BLaER1 treated with 17β-estradiol and CSF1 and Interleukin-3, amounts not matched to agents 10 nM and 100 nM (cell line): ENCODE results near the gene GLP2R.

Experiments used
- H3K27ac ChIP-seq, 11 experiments: shearing (Covaris generic); formaldehyde crosslinking; 2 replicates each; pipeline ENCODE4 v1.8.1; 2022
- H3K27me3 ChIP-seq, 11 experiments: shearing (Covaris generic); formaldehyde crosslinking; 2 replicates each; pipeline ENCODE4 v1.8.1; 2022
- H3K36me3 ChIP-seq, 11 experiments: shearing (Covaris generic); formaldehyde crosslinking; 2 replicates each; pipeline ENCODE4 v1.8.1; 2022
- H3K4me1 ChIP-seq, 10 experiments: shearing (Covaris generic); formaldehyde crosslinking; 2 replicates each; pipeline ENCODE4 v1.8.1; 2022
- H3K4me2 ChIP-seq, 11 experiments: shearing (Covaris generic); formaldehyde crosslinking; 2 replicates each; pipeline ENCODE4 v1.8.1; 2022
- H3K4me3 ChIP-seq, 10 experiments: shearing (Covaris generic); formaldehyde crosslinking; 2 replicates each; pipeline ENCODE4 v1.8.1; 2022
- H3K9ac ChIP-seq, 11 experiments: shearing (Covaris generic); formaldehyde crosslinking; 2 replicates each; pipeline ENCODE4 v1.8.1; 2022
- H3K9me3 ChIP-seq, 11 experiments: shearing (Covaris generic); formaldehyde crosslinking; replicated peaks in 1 of 11; 2 replicates each; pipeline ENCODE4 v1.8.1; 2022
- H4K20me1 ChIP-seq, 11 experiments: shearing (Covaris generic); formaldehyde crosslinking; 2 replicates each; pipeline ENCODE4 v1.8.1; 2022
- Cebpa-rat ChIP-seq, 11 experiments: shearing (Covaris generic); IDR thresholded peaks; 2 replicates each; pipeline ENCODE4 v1.8.1; 2022

Gene GLP2R

GRCh38 chr17:9810100-9810949, 15.4 kb upstream of the GLP2R start:
- no peak overlapping the region for H3K27ac ChIP-seq
- no peak overlapping the region for H3K4me3 ChIP-seq
- peaks cover 0 to 13% (median 6%) of the 10 kb centered on the region in 11 experiments; a peak in 7 of 22 replicates for H3K9me3 ChIP-seq
- 0 out of 22 replicates have a peak overlapping the region, but pooled peaks of 1 of the 11 experiments have one; percentile 12 for H3K4me2 ChIP-seq
- H3K36me3 ChIP-seq, result no peaks in the 10 kb centered on the region
- no peak overlapping the region for H3K9ac ChIP-seq
- no peaks in the 10 kb centered on the region for H3K27me3 ChIP-seq
- H4K20me1 ChIP-seq, result no peaks in the 10 kb centered on the region
- H3K4me1 ChIP-seq, result peaks cover 0 to 26% (median 8%) of the 10 kb centered on the region in 10 experiments; a peak in 12 of 20 replicates
- no peak for TF ChIP-seq Cebpa-rat (IDR thresholded peaks at IDR 0.05)

- Histone ChIP-seq H3K27me3 (no peaks in the 10 kb centered on the region), H3K4me1 (peaks cover 0 to 23% (median 8%) of the 10 kb centered on the region in 10 experiments; a peak in 12 of 20 replicates), H3K4me2 (0 out of 22 replicates have a peak overlapping the region, but pooled peaks of 1 of the 11 experiments have one; percentile 12), H4K20me1 (no peaks in the 10 kb centered on the region), H3K9me3 (peaks cover 0 to 13% (median 6%) of the 10 kb centered on the region in 11 experiments; a peak in 7 of 22 replicates), H3K4me3 (no peak overlapping the region), H3K9ac (no peak overlapping the region), H3K27ac (no peak overlapping the region), H3K36me3 (no peaks in the 10 kb centered on the region)
- no peak for TF ChIP-seq Cebpa-rat (IDR thresholded peaks at IDR 0.05)
Observed at GRCh38 chr17:9811086-9811485, 14.6 kb upstream of the GLP2R start.

- no peaks in the 10 kb centered on the region for H3K27me3 ChIP-seq
- no peak overlapping the region for H3K9ac ChIP-seq
- no peak overlapping the region for H3K4me2 ChIP-seq
- peaks cover 0 to 19% (median 6%) of the 10 kb centered on the region in 10 experiments; a peak in 12 of 20 replicates for H3K4me1 ChIP-seq
- no peak for TF ChIP-seq Cebpa-rat (IDR thresholded peaks at IDR 0.05)
- no peak overlapping the region for H3K27ac ChIP-seq
- H4K20me1 ChIP-seq, result no peaks in the 10 kb centered on the region
- H3K9me3 ChIP-seq, result peaks cover 0 to 13% (median 6%) of the 10 kb centered on the region in 11 experiments; a peak in 7 of 22 replicates
- H3K36me3 ChIP-seq, result no peaks in the 10 kb centered on the region
- no peak overlapping the region for H3K4me3 ChIP-seq
Observed at GRCh38 chr17:9811537-9811936, 14.2 kb upstream of the GLP2R start.

GRCh38 chr17:9813166-9813565, 12.6 kb upstream of the GLP2R start:
- no peaks in the 10 kb centered on the region for H3K36me3 ChIP-seq

GRCh38 chr17:9814337-9814945, 11.3 kb upstream of the GLP2R start:
- no peak for TF ChIP-seq Cebpa-rat (IDR thresholded peaks at IDR 0.05)
- Histone ChIP-seq H3K27me3 (no peaks in the 10 kb centered on the region), H3K27ac (no peak overlapping the region)

More at GRCh38 chr17:9813166-9813565, 12.6 kb upstream of the GLP2R start:
- H3K27me3 ChIP-seq, result no peaks in the 10 kb centered on the region
- no peaks in the 10 kb centered on the region for H4K20me1 ChIP-seq
- H3K4me1 ChIP-seq, result peaks cover 0 to 16% (median 6%) of the 10 kb centered on the region in 10 experiments; a peak in 8 of 20 replicates
- no peak overlapping the region for H3K9ac ChIP-seq
- no peak overlapping the region for H3K4me2 ChIP-seq
- TF ChIP-seq Cebpa-rat (IDR thresholded peaks at IDR 0.05), result no peak
- H3K27ac ChIP-seq, result no peak overlapping the region
- peaks cover 0 to 13% (median 6%) of the 10 kb centered on the region in 11 experiments; a peak in 7 of 22 replicates for H3K9me3 ChIP-seq
- H3K4me3 ChIP-seq, result no peak overlapping the region

GRCh38 chr17:9816472-9816871, 9.3 kb upstream of the GLP2R start:
- H3K27ac ChIP-seq, result no peak overlapping the region
- TF ChIP-seq Cebpa-rat (IDR thresholded peaks at IDR 0.05), result no peak
- 0 out of 22 replicates have a peak overlapping the region, but pooled peaks of 1 of the 11 experiments have one; percentile 25 for H3K4me2 ChIP-seq
- H3K4me3 ChIP-seq, result no peak overlapping the region
- H4K20me1 ChIP-seq, result no peaks in the 10 kb centered on the region
- no peak overlapping the region for H3K9ac ChIP-seq
- H3K4me1 ChIP-seq, result peaks cover 0 to 12% (median 6%) of the 10 kb centered on the region in 10 experiments; a peak in 10 of 20 replicates
- H3K36me3 ChIP-seq, result no peaks in the 10 kb centered on the region
- H3K27me3 ChIP-seq, result no peaks in the 10 kb centered on the region
- H3K9me3 ChIP-seq, result no peaks in the 10 kb centered on the region

More at GRCh38 chr17:9814337-9814945, 11.3 kb upstream of the GLP2R start:
- H3K4me3 ChIP-seq, result no peak overlapping the region
- no peak overlapping the region for H3K9ac ChIP-seq
- no peak overlapping the region for H3K4me2 ChIP-seq
- H4K20me1 ChIP-seq, result no peaks in the 10 kb centered on the region
- peaks cover 0 to 16% (median 6%) of the 10 kb centered on the region in 10 experiments; a peak in 8 of 20 replicates for H3K4me1 ChIP-seq
- H3K36me3 ChIP-seq, result no peaks in the 10 kb centered on the region
- peaks cover 0 to 4% (median 1%) of the 10 kb centered on the region in 11 experiments; a peak in 7 of 22 replicates for H3K9me3 ChIP-seq

- Histone ChIP-seq H3K36me3 (no peaks in the 10 kb centered on the region), H4K20me1 (no peaks in the 10 kb centered on the region), H3K27me3 (no peaks in the 10 kb centered on the region), H3K9ac (no peak overlapping the region), H3K4me3 (no peak overlapping the region), H3K4me1 (peaks cover 0 to 18% (median 12%) of the 10 kb centered on the region in 10 experiments; a peak in 14 of 20 replicates), H3K4me2 (peak overlapping the region in 7 of 11 experiments; percentile 1 to 26 (median 8); a peak in 6 of 22 replicates), H3K9me3 (no peaks in the 10 kb centered on the region), H3K27ac (no peak overlapping the region)
- no peak for TF ChIP-seq Cebpa-rat (IDR thresholded peaks at IDR 0.05)
Observed at GRCh38 chr17:9817086-9817485, 8.6 kb upstream of the GLP2R start.

- no peaks in the 10 kb centered on the region for H3K9me3 ChIP-seq
- no peaks in the 10 kb centered on the region for H3K27me3 ChIP-seq
- no peak overlapping the region for H3K4me3 ChIP-seq
- H3K27ac ChIP-seq, result no peak overlapping the region
- no peak for TF ChIP-seq Cebpa-rat (IDR thresholded peaks at IDR 0.05)
- no peak overlapping the region for H3K4me2 ChIP-seq
- H3K4me1 ChIP-seq, result peaks cover 0 to 27% (median 22%) of the 10 kb centered on the region in 10 experiments; a peak in 14 of 20 replicates
- H3K9ac ChIP-seq, result no peak overlapping the region
- H3K36me3 ChIP-seq, result no peaks in the 10 kb centered on the region
- no peaks in the 10 kb centered on the region for H4K20me1 ChIP-seq
Observed at GRCh38 chr17:9818760-9819159, 7.0 kb upstream of the GLP2R start.

- Histone ChIP-seq H3K27ac (no peak overlapping the region), H3K9ac (no peak overlapping the region), H3K27me3 (no peaks in the 10 kb centered on the region), H3K4me3 (no peak overlapping the region), H3K4me1 (peaks cover 0 to 35% (median 26%) of the 10 kb centered on the region in 10 experiments; a peak in 14 of 20 replicates), H3K4me2 (no peak overlapping the region), H4K20me1 (no peaks in the 10 kb centered on the region), H3K36me3 (no peaks in the 10 kb centered on the region), H3K9me3 (no peaks in the 10 kb centered on the region)
- no peak for TF ChIP-seq Cebpa-rat (IDR thresholded peaks at IDR 0.05)
Observed at GRCh38 chr17:9820448-9820847, 5.3 kb upstream of the GLP2R start.
